Transverse colon (tissue), 3 donors: Measurements from ENCODE around the gene FMO4.

ENCODE experiments used
- CTCF ChIP-seq, 5 experiments: fragments of 200-600 bp in 3 of 5; fragments of 450-650 bp in 2 of 5; sonication (generic) in 3 of 5; IDR thresholded peaks; 1 replicate in 2 of 5; 2 replicates in 3 of 5; pipeline ENCODE4 v1.5.1; 2016 to 2017; ENCODE audit warnings: antibody characterized with exemption in 5 of 5, inconsistent platforms in 3 of 5, mild to moderate bottlenecking in 2 of 5, moderate library complexity in 1 of 5
- EP300 ChIP-seq: sonication (generic); formaldehyde crosslinking; IDR thresholded peaks from one replicate; pipeline ENCODE4 v1.6.1; 2017; ENCODE audit warnings: antibody characterized with exemption, low read depth
- POLR2A ChIP-seq: fragments of 450-650 bp; IDR thresholded peaks from one replicate; pipeline ENCODE4 v1.6.1; 2016; ENCODE audit warnings: antibody characterized with exemption, mild to moderate bottlenecking, moderate library complexity

DNA sequence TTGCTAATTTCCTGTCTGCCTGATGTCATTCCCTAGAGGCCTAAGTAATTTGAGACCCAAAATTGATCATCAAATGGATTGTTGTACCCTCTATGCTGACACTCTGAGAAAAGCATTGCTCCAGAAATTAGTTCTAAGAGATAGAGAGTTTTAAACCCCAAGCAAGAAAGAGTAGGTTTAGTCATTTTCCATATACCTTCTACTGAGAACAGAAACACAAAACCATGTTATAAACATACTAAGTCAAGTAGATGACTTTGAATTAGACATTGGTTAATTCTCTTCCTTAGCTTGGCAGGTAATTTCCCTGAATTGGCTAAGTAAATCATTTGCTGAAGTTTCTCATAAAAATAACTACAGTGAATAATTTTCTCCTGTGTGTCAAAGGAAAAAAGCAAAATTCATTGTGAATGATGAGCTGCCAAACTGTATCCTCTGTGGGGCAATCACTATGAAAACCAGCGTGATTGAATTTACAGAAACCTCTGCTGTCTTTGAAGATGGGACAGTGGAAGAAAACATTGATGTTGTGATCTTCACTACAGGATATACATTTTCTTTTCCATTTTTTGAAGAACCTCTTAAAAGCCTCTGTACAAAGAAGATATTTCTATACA is 20.1 kb downstream of the FMO4 start:
- TF ChIP-seq CTCF (IDR thresholded peaks at IDR 0.05): no peak
- TF ChIP-seq POLR2A: no peak
- TF ChIP-seq EP300: no peak
